Fibroblast of pulmonary artery (primary cell): ENCODE results near the gene ANKS1B.
"Not testable (repeated sequence)": the region's sequence is repeated elsewhere in the genome, so short reads cannot be mapped to it uniquely, and the experiment has no call there.

Experiments
- DNase-seq: peaks from one replicate; pipeline ENCODE4 v3.0.0-alpha.2; 2010; ENCODE audit warnings: low read depth
- H3K4me3 ChIP-seq: replicated peaks from 2 replicates; pipeline ENCODE4 v1.5.1; 2011; ENCODE audit warnings: low read depth, mild to moderate bottlenecking, control low read depth, low read length, moderate library complexity
- CTCF ChIP-seq: IDR thresholded peaks from 2 replicates; pipeline ENCODE4 v1.5.1; 2011; ENCODE audit warnings: mild to moderate bottlenecking, control low read depth, low read length, inconsistent platforms; ENCODE audit errors: missing control alignments

ANKS1B gene

GRCh38 chr12:98771811-98772752 lies 1212.7 kb downstream of the ANKS1B start:
- TF ChIP-seq CTCF = no peak

DNA sequence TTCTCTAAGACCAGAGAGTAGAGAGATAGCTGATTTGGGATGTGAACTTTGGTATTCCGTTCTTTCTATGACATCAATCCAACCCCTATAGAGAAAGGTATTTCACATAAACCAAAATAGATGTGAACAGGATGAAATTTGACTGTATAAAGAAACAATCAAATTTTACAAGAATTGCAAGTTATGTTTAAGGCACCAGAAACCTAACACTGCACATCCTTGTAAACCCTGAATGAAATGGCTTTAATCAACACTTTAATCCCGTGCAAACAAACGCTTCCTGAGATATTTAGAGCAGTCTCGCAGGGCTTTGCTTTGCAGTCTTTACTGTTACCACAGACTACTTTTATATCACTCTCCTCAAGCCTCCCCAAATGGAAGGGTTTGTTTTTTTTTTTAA lies 1214.5 kb downstream of the ANKS1B start:
- H3K4me3 ChIP-seq = no peak overlapping the region
- DNase-seq = no peak
- TF ChIP-seq CTCF = no peak

More at GRCh38 chr12:98771811-98772752, 1212.7 kb downstream of the ANKS1B start:
- no peak overlapping the region for H3K4me3 ChIP-seq
- no peak for DNase-seq

DNA sequence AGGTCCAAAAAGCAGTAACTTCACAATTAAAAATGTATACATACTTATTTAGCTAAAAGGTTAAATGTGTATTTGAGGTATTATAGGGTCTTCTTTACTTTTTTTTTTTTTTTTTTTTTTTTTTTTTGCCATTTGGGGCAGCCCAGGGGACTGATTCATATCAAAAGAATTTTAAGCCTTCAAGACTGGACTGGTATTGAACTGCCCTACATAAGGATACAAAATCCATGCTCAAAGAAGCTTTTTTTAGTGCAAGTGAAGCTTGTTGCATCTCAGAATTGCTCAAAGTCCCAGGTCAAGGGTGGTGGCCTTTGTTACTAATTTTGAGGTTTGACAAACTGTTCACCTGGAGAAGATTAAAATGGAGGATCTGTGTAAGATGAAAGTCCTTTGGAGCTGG lies 1215.7 kb downstream of the ANKS1B start:
- DNase-seq = no peak
- TF ChIP-seq CTCF = no peak
- no peak overlapping the region for H3K4me3 ChIP-seq

- no peak for DNase-seq
- no peak for TF ChIP-seq CTCF
- H3K4me3 ChIP-seq = no peak overlapping the region
These were observed 1217.5 kb downstream of the ANKS1B start for GRCh38 chr12:98767248-98767647.

GRCh38 chr12:98763656-98764055 lies 1221.1 kb downstream of the ANKS1B start:
- no peak overlapping the region for H3K4me3 ChIP-seq
- no peak for DNase-seq
- no peak for TF ChIP-seq CTCF

DNA sequence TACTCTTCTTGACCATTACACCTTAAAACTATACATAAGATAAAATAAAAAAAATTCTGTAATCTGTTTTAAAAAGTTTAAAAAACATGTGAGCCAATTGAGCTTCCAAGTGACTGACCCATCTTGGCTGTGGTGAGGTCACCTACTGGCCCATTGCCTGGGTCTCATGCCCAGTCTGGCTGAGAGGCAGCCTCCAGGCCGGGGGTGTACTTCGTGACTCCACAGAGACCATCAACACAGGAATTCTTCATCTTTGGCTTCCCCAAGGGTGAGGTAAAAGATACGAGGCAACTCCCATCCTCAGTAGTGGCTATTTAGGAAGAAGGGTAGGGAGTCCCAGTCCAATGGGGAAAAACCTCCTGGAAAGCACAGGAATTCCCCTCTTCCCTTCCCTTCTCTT lies 1226.4 kb downstream of the ANKS1B start:
- TF ChIP-seq CTCF = no peak
- no peak overlapping the region for H3K4me3 ChIP-seq
- peak; percentile 13 for DNase-seq

DNA sequence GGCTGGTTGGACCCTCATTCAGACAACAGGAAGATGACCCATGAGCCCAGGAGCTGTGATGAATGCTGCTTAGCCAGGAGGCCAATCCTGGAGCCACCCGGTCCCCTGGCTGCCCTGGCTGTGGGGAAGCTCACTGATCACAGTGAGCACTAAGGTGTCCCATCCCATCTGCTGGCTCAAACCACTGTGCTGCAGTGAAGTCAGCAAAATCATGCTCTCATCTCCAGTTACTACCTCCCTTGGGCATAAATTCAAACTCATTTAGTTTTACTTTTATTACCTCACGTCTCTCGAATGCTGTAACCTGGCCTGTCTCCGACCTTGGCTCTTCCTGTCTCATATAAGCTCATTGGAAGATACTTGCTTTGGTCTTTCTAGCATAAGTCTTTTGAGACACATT lies 1227.3 kb downstream of the ANKS1B start:
- TF ChIP-seq CTCF = no peak
- DNase-seq = no peak
- H3K4me3 ChIP-seq = no peak overlapping the region

GRCh38 chr12:98755855-98756254 lies 1228.9 kb downstream of the ANKS1B start:
- DNase-seq = peak; percentile 45
- not testable (repeated sequence) for H3K4me3 ChIP-seq
